ENCODE results near the gene MOK.
A peak's percentile ranks its signal among the peaks of the same experiment; 100 is the strongest.

The MOK gene

GRCh38 chr14:102293781-102294180 is 11.2 kb downstream of the MOK start:
- DNase-seq (ENCODE audit: low read depth in 1 of 2, low spot score in 1 of 2), result no peak
- TF ChIP-seq JUND (IDR thresholded peaks at IDR 0.05; ENCODE audit: low read depth), result no peak
- in situ Hi-C loops (cut with HindIII; ENCODE audit: low pct_unique_long_range_greater_than_20kb, low sequenced_read_pairs), result no loop called here

DNA sequence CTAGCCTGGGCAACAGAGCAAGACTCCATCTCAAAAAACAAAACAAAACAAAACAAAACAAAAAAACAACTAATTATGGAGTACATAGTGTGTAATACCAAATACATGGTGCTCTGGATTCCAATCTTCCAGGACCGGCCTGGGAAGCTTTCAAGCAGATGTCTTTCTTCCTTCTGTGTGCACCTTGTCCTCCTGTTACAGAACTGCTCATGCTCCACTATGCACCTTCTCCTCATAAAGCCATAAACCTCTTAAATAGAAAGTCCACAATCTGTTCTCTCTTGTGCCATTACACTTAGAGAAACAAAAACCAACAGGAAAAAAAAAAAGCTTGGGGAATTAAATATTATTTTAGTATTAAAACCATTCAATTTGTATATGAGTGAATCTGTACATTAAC is 12.5 kb downstream of the MOK start:
- TF ChIP-seq JUND (IDR thresholded peaks at IDR 0.05; ENCODE audit: low read depth), result no peak
- in situ Hi-C loops (cut with HindIII; ENCODE audit: low pct_unique_long_range_greater_than_20kb, low sequenced_read_pairs), result no loop called here

GRCh38 chr14:102288139-102288538 is 16.8 kb downstream of the MOK start:
- no peak for TF ChIP-seq JUND (IDR thresholded peaks at IDR 0.05; ENCODE audit: low read depth)
- no peak for DNase-seq (ENCODE audit: low read depth in 1 of 2, low spot score in 1 of 2)
- in situ Hi-C loops (cut with HindIII; ENCODE audit: low pct_unique_long_range_greater_than_20kb, low sequenced_read_pairs), result no loop called here

More for the DNA sequence above, 12.5 kb downstream of the MOK start:
- no peak for DNase-seq (ENCODE audit: low read depth in 1 of 2, low spot score in 1 of 2)

- in situ Hi-C loops (cut with HindIII; ENCODE audit: low pct_unique_long_range_greater_than_20kb, low sequenced_read_pairs), result no loop called here
- no peak for DNase-seq (ENCODE audit: low read depth in 1 of 2, low spot score in 1 of 2)
- no peak for TF ChIP-seq JUND (IDR thresholded peaks at IDR 0.05; ENCODE audit: low read depth)
Measured at GRCh38 chr14:102285106-102285505, 19.9 kb downstream of the MOK start.

DNA sequence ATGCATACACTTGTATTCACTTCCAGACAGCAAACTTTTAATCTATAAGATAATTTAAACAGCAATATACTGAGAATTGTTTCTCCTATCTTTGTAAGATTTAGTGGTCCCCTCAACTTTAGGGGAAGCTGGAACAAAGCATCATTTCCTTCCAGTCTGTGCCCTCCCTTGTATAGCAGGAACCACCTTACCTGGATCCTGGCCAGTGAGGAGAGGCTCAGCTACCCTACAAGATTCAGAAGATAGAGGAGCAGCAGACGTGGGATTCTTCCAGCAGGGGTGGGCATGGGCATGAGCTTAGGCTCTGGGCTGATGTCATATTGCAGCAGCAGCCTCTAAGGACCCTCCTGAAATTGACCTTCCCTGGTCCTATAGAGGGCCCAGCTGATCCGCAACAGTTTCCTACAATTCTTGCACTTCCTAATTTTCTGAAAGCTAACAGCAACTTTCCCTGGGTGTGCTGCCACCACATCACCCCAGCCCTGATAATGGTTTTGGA is 21.3 kb downstream of the MOK start:
- TF ChIP-seq JUND (IDR thresholded peaks at IDR 0.05; ENCODE audit: low read depth), result no peak
- no peak for DNase-seq (ENCODE audit: low read depth in 1 of 2, low spot score in 1 of 2)
- in situ Hi-C loops (cut with HindIII; ENCODE audit: low pct_unique_long_range_greater_than_20kb, low sequenced_read_pairs), result no loop called here

DNA sequence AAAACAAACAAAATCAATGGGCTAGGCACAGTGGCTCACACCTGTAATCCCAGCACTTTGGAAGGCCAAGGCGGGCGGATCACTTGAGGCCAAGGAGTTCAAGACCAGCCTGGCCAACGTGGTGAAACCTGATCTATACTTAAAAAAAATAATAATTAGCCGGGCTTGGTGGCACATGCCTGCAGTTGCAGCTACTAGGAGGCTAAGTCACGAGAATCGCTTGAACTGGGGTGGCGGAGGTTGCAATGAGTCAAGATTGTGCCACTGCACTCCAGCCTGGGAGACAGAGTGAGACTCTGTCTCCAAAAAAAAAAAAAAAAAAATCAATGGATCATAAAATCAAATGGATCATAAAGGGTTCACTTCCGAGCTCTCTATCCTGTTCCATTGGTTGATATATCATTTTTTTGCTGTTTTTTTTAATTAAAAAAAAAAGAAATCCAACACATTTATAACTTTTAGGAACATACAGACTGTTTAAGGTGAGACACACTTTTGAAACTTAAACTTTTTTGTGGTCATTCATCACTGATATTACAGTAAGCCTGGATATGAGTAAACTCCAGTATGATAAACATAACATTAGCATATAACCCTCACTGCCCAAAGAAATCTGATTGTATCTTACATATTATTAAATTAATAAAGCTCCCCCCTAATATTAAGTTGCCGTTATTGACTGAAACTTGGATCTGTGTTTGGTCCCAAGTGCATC is 22.1 kb downstream of the MOK start:
- TF ChIP-seq JUND (IDR thresholded peaks at IDR 0.05; ENCODE audit: low read depth), result no peak
- DNase-seq (ENCODE audit: low read depth in 1 of 2, low spot score in 1 of 2), result no peak

DNA sequence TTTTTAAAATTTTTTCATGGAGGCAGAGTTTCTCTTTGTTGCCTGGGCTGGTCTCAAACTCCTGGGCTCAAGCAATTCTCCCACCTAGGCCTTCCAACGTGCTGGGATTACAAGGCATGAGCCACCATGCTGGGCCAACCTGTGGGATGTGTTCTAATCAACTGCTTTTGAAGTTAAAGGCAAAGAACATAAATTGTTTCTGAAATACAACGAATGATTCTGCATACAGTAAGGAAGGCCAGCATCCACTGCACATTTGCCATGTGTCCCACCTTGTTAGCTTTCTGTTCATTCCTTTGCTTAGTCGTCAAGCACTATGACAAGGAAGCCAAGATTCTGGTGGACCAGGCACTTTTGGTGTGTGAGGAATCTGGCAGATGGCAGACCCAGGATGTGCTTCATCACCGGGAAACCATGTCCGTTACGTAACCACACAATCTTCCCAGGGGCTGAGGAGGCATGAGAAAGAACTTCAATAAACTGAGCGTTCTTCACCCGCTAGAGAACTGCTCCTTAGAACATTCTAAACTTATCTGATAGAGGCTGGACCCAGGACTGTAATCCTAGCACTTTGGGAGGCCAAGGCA is 24.5 kb downstream of the MOK start:
- DNase-seq (ENCODE audit: low read depth in 1 of 2, low spot score in 1 of 2), result no peak
- in situ Hi-C loops (cut with HindIII; ENCODE audit: low pct_unique_long_range_greater_than_20kb, low sequenced_read_pairs), result no loop called here

More for the DNA sequence above, 22.1 kb downstream of the MOK start:
- in situ Hi-C loops (cut with HindIII; ENCODE audit: low pct_unique_long_range_greater_than_20kb, low sequenced_read_pairs), result no loop called here

DNA sequence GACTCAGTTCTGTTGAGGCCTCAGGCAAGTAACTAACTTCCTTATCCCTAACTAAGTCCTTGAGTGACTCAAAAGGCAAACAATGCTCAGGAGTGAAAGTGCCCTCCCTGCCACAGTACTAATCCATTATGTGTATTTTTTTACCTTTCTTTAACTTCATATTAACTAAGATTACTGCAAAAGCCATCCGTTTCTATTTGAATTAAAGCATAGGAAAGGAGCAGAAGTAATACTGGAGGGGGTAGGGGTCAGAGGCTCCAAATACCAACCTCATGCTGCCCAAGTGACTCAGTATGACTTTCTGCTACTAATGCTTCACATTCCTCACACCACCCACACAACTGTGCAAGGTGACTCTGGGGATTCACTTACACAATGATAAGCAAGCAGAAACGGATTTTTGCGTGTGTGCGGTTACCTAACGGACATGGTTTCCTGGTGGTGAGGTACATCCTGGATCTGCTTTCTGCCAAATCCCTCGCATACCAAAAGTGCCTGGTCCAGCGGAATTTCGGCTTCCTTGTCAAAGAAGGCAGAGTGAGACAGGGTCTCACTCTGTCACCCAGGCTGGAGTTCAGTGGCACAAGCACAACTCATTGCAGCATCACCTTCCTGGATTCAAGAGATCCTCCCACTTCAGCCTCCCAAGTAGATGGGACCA is 25.1 kb downstream of the MOK start:
- in situ Hi-C loops (cut with HindIII; ENCODE audit: low pct_unique_long_range_greater_than_20kb, low sequenced_read_pairs), result no loop called here
- DNase-seq (ENCODE audit: low read depth in 1 of 2, low spot score in 1 of 2), result peak; percentile 60 to 69
- no peak; the same call in 1 of the 2 replicates for TF ChIP-seq JUND (IDR thresholded peaks at IDR 0.05; ENCODE audit: low read depth)

More for the DNA sequence above, 24.5 kb downstream of the MOK start:
- TF ChIP-seq JUND (IDR thresholded peaks at IDR 0.05; ENCODE audit: low read depth), result no peak

DNA sequence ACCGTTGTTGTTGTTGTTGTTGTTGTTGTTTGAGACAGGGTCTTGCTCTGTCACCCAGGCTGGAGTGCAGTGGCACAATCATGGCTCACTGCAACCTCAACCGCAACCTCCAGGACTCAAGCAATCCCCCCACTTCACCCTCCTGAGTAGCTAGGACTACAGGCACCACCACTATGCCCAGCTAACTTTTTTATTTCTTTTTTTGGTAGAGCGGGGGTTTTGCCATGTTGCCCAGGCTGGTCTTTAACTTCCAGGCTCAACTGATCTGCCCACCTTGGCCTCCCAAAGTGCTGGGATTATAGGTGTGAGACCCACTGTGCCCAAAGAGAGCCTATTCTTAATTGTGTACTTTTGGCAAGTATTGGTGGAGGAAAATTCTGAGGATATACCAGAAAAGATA is 25.7 kb downstream of the MOK start:
- DNase-seq (ENCODE audit: low read depth in 1 of 2, low spot score in 1 of 2), result no peak
- TF ChIP-seq JUND (IDR thresholded peaks at IDR 0.05; ENCODE audit: low read depth), result no peak
- in situ Hi-C loops (cut with HindIII; ENCODE audit: low pct_unique_long_range_greater_than_20kb, low sequenced_read_pairs), result no loop called here

DNA sequence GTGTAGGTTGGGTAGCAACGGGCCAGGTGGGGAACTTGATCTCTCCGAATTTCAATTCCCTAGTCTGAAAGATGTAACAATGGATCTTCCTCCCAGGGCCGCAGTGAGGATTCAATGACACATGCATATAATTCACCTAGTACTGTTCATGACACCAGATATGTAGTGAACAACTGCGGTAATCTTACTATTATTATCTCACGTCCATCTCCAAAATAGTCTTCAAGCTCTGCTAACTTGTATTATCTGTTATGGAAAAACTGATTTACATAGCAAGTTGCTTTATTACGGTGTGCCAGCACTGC is 26.4 kb downstream of the MOK start:
- in situ Hi-C loops (cut with HindIII; ENCODE audit: low pct_unique_long_range_greater_than_20kb, low sequenced_read_pairs), result no loop called here
- no peak for TF ChIP-seq JUND (IDR thresholded peaks at IDR 0.05; ENCODE audit: low read depth)
- DNase-seq (ENCODE audit: low read depth in 1 of 2, low spot score in 1 of 2), result no peak

DNA sequence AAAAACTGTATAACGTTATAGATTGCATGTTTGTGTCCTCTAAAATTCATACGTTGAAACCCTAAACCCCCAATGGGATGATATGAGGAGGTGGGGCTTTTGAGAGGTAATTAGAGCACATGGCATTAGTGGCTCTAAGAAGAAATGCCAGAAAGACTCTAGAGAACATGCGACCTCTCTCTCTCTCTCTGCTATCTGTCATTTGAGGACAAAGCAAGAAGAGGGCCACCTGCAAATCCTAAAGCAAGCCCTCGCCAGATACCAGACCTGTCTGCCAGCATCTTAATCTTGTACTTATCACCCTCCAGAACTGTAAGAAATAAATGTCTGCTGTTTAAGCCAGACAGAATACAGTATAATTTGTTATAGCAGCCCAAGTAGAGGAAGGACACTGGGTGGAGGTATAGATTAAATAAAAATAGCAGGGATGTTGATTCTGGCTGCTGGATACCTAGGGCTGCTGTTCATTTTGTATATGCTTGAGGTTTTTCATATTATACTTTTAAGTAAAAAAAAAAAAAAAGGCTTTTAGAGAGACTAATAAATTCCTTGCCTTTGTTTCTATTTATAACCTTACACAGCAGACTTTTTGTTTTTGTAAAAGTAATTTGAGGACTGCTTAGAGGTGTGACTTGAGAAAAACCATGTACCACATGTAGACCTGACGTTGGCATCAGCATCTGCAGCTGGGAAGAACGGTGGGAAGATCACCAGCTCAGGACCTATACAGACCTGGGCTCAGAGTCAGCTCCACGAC is 26.9 kb downstream of the MOK start:
- no peak for TF ChIP-seq JUND (IDR thresholded peaks at IDR 0.05; ENCODE audit: low read depth)
- in situ Hi-C loops (cut with HindIII; ENCODE audit: low pct_unique_long_range_greater_than_20kb, low sequenced_read_pairs), result no loop called here
- no peak for DNase-seq (ENCODE audit: low read depth in 1 of 2, low spot score in 1 of 2)

GRCh38 chr14:102275866-102276265 is 29.1 kb downstream of the MOK start:
- no peak for TF ChIP-seq JUND (IDR thresholded peaks at IDR 0.05; ENCODE audit: low read depth)
- DNase-seq (ENCODE audit: low read depth in 1 of 2, low spot score in 1 of 2), result no peak
- in situ Hi-C loops (cut with HindIII; ENCODE audit: low pct_unique_long_range_greater_than_20kb, low sequenced_read_pairs), result no loop called here

DNA sequence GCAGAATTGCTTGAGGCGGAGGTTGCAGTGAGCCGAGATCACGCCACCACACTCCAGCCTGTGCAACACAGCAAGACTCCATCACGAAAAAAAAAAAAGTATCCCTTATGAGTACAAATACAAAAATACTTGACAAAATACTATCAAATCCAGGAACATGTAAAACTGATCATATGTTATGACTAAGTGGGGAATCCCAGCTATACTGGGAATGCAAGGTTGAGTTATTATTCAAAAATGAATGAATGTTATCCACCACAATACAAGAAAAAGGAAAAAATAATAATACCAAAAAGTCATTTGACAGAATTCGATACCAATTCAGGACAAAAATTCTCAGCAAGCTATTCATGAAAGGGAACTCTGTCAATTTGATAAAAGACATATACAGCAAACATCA is 32.6 kb downstream of the MOK start:
- no peak for DNase-seq (ENCODE audit: low read depth in 1 of 2, low spot score in 1 of 2)
- in situ Hi-C loops (cut with HindIII; ENCODE audit: low pct_unique_long_range_greater_than_20kb, low sequenced_read_pairs), result no loop called here
- no peak for TF ChIP-seq JUND (IDR thresholded peaks at IDR 0.05; ENCODE audit: low read depth)
